ENCODE results near the gene MGLL.

GRCh38 chr3:127690106-127690505 is 132.2 kb downstream of the MGLL start:
- no peak for TF ChIP-seq PYGO2 (tag; IDR thresholded peaks at IDR 0.05)
- TF ChIP-seq KDM1A (IDR thresholded peaks at IDR 0.05) = no peak
- no peak for TF ChIP-seq ZNF134 (CRISPR knock-in tag; conservative IDR thresholded peaks at IDR 0.05)
